ENCODE measurements around the gene PAQR8.
"Not testable (repeated sequence)": the region's sequence is repeated elsewhere in the genome, so short reads cannot be mapped to it uniquely, and the experiment has no call there.

PAQR8 gene

GRCh38 chr6:52415917-52416628 is 54.1 kb downstream of the PAQR8 start:
- no peak for DNase-seq

GRCh38 chr6:52416629-52417151 is 54.7 kb downstream of the PAQR8 start:
- no peak for DNase-seq

- no peak for DNase-seq
These were observed 55.7 kb downstream of the PAQR8 start for GRCh38 chr6:52417675-52418111.

DNA sequence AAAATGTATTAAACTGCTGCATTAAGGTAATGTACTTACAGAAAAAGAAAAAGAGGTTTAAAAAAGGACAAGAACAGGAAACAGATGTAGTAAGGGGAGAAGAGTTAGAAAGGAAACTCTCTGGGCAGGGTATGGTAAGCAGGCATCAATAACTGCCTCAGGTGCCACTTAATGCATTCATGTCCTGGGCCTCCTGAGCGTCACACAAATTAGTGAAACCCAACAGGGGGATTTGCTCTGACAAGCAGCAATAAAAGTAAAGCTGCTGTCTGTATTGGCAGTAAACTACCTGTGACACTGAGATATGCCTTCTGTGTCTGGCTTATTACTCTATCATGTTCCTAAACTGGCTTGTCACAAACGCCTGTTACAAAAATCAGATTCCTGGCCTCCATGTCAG is 56.7 kb downstream of the PAQR8 start:
- no peak for DNase-seq

DNA sequence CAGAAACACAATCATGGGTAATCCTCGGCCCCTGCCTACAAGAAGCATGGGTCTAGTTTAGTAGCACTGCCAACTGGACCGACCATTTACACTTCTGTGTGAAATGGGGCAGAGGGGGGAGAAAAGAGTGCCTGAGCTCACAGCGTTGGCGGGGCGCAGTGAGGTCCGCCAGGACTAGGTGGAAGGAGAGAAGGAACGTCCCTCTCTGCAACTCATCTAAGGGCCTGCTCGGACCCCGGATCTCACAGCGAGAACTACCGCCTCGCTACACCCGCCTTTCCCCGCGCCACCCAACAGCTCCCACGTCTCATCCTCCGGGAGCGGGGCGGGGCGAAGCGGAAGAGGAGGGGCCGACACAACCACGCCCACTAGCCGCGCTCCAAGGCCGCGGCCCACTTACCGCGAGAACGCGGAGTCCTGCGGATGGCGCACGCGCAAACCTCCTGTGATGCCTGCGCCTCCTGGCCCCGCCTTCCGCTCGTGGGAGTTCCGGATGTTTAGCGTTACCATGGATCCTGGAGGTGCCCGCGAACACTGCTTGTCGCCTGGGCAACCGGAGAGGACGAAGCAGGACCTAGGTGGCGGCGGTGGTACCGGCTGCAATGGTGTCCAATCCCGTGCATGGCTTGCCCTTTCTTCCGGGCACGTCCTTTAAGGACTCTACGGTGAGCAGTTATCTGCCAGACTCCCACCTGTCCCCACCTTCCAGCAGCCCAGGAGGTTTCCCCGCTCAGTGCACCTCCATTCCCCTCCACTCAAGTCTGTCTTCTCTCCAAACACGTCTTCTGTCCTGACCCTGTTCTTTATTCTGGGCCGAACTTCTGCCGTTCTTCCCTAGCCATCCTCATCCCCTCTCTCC is 58.1 kb downstream of the PAQR8 start, which contains the start of gene EFHC1:
EFHC1 (plus strand) TSS at position 534 of the 859 bp plus-strand sequence; CDS start at position 603, 69 bp downstream.
- peak; percentile 98 for DNase-seq

DNA sequence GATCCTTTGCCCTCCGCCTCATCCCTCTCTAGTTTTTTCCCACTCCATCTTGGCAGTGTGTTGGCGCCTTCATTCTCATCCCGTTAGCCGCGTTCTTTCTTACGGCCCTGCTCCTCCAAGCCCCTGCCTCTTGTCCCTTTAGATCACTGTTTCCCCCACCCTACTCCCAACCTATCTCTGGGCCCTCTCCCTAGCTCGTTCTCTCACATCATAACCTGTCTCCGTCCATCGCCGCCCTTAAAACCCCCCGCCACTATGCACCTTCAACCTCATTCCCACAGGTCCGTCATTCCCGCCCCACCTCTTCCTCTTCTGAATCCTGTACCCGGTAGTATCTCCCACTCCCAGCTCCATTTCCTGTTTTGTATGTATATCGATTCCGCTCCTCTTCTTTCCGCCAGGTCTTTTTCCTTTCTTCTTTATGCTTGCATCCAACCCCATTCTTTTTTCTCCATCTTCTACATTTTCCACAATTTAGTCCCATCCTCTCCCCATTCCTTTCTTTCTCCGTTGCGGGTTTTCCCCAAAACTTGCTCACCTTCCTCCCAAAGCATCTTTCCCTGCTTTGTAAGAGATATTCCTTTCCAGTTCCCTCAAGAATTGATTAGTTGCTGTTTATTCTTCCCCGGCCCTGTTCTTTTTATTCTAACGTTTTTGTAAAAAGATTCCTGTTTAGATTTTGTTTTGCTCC is 58.9 kb downstream of the PAQR8 start:
- no peak for DNase-seq

- no peak for DNase-seq
These were observed 60.2 kb downstream of the PAQR8 start for GRCh38 chr6:52422156-52422555.

DNA sequence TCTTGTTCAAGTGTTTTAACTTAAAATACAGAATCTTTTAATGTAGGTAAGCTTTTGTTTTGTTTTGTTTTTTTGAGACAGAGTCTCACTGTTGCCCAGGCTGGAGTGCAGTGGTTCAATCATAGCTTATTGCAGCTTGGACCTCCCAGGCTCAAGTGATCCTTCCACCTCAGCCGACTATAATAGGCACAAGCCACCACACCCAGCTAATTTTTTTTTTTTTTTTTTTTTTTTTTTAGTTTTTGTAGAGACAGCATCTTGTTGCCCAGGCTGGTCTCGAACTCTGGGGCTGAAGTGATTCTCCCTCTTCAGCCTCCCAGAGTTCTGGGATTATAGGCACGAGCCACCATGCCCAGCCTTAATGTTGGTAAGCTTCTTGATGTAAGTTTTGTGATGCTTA is 61.5 kb downstream of the PAQR8 start:
- no peak for DNase-seq

DNA sequence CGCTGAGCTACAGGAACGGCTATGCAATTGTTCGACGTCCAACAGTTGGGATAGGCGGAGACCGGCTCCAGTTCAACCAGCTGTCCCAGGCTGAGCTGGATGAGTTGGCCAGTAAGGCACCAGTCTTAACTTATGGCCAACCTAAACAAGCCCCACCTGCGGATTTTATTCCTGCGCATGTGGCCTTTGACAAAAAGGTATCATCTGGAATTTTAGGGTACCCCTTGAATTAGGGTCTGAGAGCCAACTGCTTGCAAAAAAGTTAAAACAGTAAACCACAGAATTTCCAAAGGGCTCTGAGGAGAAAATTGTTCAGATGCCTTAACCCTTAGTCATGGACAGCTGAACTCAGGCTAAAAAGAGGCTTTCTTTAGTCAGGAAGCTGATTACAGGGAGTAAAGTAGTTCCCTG is 62.0 kb downstream of the PAQR8 start:
- no peak for DNase-seq

DNA sequence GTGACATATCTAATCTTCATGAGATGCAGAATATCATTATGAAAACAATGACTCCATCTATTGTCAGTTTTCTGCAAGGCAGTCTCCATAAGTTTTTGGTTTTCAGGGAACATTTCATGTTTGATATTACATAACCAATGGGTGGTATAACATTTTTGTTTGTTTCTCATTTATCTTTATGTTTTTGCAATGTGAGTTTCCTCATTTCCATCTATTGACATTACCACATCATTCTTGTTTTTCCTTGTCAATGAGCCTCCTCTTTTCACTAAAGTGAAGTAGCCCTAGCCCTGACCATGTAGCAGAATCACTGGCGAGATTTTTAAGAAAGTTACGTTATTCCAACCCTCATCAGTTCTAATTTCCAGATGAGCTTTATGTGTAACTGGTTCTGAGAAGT is 62.6 kb downstream of the PAQR8 start:
- DNase-seq, result no peak

DNA sequence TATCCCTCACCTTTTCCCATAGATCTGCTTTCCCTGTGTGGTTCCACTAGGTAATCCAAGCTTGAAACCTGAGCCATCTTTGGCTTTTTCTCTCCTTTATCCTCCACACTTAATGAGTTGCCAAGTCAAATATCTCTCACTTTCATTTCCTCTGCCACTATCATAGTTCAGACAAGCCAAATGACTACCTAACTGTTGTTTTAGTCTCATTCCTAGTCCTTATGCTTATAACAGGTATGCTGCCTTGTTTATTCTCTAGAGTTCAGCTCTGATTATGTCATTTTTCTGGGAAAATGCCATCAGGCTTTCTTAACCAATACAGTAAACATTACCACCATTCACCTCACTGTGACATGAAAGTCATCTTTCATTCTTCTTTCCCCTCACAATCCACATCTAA is 64.7 kb downstream of the PAQR8 start:
- no peak for DNase-seq

GRCh38 chr6:52433294-52433693 is 71.3 kb downstream of the PAQR8 start:
- not testable (repeated sequence) for DNase-seq

DNA sequence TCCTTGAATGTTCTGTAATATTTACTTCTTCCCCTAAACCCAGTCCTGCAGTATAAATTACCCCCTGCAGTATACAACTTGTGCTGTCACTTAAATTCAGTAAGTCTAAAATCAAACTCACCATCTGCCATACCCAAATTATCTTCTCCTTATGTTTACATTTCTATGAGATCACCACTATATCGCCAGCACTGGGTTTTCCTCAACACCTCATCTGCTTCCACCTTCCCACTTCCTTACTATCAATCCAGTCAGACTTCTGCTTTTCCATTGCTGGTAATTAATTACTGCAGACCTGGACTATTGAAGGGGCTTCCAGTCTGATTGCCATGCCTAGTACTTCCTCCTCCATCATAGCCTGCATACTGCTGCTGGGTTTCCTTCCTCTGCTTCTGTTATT is 73.4 kb downstream of the PAQR8 start:
- DNase-seq, result no peak

DNA sequence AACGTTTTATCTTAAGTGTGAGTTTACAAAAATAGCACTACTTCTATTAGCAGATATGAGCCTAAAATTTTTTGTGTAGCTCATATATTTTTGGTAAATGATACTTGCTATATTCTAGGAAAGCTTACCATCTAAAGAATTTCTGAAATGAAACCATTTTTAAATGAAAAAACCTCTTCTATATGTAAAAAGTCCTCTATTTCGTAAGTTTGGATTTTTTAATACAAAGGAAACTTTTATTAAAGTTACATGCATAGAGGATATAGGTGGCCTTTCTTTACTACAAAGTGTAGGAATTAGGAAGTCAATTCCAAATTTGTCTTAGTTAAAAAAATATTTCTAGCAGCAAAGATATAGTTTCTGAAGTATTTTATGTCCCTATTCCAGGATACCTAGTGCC is 77.0 kb downstream of the PAQR8 start:
- DNase-seq, result no peak

DNA sequence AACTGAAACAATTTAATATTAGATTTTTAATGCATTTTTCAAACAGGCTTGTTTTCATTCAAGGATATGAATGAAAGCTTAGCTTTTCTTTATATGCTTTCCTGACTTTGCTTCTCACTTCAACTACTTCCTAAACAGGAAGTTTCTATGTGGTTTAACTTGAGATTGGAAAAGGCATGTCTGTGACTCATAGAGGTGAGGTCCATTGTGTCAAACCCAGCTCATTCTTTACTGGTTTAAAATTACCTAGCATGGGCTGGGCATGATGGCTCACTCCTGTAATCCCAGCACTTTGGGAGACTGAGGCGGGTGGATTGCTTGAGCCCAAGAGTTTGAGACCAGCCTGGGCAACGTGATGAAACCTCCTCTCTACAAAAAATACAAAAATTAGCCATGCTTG is 92.6 kb downstream of the PAQR8 start:
- DNase-seq, result no peak

DNA sequence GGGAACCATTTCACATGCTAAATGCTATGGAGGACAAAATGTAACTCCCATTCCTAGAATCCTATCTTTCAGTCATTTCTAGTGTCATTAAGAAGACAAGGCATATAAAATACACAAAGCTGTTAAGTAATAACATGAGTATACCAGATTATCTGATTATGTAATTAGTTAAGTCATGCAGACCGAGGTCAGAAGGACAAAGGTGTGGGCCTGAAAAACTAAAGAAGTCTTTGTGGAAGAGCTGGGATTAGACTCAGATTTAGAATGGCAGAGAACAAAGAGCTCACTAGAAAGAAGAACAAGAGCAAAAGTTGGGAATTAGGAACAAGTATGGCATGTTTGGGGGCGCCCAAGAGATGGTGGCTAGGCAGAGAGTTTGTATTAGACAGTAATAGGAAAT is 95.1 kb downstream of the PAQR8 start:
- no peak for DNase-seq

All from activated naive CD4-positive, alpha-beta T cell treated with Interleukin-2 at 50 U/mL for 16 hours (primary cell).